ENCODE data around the gene SLC4A5. TPM values are rescaled to one million over a fixed set of nuclear protein-coding genes. Genes with fewer than 3 reads are reported as not detected.

Gene SLC4A5
- polyA plus RNA-seq, 1 donor, result 2.0 TPM

DNA sequence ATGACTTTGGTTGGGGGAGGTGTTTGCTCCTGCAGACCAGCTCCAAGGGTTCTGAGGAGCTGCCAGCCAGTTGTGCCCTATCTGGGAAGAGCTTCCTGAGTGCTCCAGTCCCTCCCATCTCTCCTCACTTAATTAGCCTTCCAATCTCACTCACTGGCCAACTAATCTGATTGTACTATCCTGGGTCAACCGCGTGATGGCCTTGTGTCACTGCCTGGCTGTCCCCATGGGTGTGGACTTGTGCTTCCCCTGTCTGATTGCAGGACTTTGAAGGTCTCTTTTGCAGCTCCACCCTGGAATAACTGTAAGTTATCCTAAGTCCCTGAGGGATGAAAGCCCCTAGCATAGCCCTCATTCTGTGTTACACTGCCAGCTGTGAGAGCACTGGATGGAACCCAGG lies 65.0 kb downstream of the SLC4A5 start:
- no peak for DNase-seq (ENCODE audit: low read depth)

- no peak for DNase-seq (ENCODE audit: low read depth)
Measured at GRCh38 chr2:74275228-74275627, 68.0 kb downstream of the SLC4A5 start.

- no peak for DNase-seq (ENCODE audit: low read depth)
Measured at GRCh38 chr2:74269667-74270066, 73.5 kb downstream of the SLC4A5 start.

GRCh38 chr2:74267068-74267467 lies 76.1 kb downstream of the SLC4A5 start:
- DNase-seq (ENCODE audit: low read depth), result no peak

DNA sequence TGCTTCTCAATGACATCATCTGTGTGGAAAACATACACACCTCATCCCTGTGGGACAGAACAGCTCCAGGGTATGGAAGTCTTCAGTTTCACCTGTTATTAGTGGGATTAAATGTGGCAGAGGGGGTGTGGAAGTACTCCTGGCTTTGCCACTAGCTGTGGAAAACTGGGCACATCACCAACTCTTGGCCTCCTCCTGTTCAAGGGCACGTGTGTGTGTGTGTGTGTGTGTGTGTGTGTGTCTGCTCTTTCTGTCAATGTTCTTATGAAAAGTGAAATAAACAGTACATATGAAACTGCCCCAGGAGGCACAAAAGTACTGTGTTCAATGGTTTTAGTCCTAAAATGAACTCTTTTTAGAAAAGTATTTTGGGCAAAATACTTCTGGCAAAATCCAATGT lies 78.9 kb downstream of the SLC4A5 start:
- no peak for DNase-seq (ENCODE audit: low read depth)

DNA sequence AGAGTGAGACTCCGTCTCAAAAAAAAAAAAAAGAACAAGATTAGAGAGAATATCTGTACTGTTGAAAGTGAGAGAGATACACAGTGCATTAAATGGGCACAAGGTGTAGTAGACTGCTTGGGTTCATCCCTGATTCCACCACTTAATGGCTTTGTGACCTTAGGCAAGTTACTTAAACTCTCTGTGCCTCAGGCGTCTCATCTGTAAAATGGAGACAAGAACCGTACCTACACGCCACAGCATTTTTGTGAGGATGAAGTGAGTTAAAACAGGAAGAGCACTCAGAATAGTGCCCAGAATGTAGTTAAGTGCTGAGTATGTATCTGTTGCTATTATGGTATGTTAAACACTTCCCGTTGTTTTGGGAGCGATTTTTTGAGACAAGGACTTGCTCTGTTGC lies 80.5 kb downstream of the SLC4A5 start:
- DNase-seq (ENCODE audit: low read depth), result no peak

DNA sequence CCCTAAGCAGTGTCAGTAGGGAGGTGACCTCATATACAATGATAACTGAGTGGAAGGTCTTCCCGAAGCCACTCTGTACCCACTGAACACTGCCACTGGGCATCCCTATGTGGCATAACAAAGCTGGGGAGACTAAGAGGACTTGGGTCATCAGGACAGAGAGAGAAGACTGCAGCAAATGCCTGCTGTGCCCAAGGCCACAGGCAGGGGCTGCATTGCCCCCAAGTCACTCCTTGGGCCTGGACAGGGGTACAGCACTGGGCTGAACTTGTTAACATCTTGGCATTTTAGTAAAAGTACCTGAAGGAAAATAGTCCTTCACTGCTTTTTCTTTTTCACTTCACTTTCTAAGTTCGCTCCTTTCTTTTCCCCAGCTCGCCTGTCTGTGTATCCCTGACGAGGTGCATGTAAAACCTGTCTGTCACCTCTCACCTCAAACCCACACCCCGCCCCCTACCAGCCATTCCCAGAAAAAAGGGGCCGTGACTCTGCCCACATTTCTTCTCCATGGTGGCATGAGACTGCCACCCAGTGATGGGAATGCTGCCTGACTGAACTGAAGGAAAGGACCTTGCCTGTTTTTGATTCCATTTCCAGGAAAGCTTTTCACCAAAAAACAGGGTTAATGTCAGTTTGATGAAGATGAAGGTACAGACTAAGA lies 81.9 kb downstream of the SLC4A5 start:
- DNase-seq (ENCODE audit: low read depth), result no peak

DNA sequence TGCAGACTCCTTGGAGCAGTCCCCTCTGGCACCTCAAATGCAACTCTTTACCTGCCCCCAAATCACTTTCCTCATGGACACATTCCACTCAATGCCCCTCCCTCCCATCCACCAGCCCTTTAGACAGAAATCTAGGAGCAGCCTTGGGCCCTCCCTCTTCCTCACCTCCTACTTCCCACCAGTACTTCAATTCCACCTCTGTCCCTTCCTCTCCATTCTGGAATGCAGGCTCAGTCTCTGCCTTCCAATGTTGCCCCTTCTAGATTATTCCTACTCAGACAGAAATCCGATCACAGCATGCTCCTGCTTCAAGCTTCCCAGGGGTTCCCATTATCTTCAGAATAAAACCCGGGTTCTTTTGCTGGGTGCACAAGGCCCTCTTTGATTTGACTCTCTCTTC lies 82.7 kb downstream of the SLC4A5 start:
- DNase-seq (ENCODE audit: low read depth), result no peak

DNA sequence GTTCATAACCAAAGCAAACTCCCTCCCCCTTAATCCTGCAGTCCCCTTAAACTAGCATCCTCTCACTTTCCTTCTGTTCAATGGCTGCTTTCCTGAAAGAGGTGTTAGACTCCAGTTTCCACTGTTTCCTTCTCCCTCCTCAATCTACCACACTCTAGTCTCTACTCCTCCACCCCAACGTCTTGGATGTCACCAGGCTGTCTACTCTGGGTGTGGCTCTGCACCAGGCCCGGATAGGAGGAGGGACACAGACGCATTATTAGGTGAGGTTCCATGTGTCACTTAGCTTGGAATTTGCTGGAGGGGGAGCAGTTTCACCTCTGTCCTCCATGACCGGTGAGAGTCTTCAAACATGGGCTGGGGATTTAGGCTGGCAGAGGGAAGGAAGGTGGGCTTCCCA lies 83.5 kb downstream of the SLC4A5 start:
- DNase-seq (ENCODE audit: low read depth), result no peak

DNA sequence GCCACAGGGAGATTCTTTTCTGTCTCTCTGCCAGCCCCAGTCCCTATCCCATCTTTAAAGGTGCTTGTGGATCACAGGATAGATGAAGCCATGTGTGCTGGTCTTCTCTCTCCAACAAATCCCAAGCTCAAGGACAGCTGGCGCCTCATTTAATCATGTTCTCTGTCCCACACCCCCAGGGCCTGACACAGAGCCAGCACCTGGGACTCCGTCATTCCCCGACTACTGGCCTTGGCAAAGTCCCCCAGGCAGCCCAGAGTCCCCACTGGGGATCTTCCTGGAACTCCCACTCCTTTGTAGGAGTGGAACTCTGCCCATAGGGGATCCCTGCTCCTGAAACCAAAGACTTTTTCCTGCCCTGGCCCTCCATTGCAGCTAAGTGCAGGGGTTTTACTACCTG lies 84.0 kb downstream of the SLC4A5 start:
- no peak for DNase-seq (ENCODE audit: low read depth)

- no peak for DNase-seq (ENCODE audit: low read depth)
Measured at GRCh38 chr2:74255660-74256213, 87.5 kb downstream of the SLC4A5 start.

GRCh38 chr2:74253971-74254310 lies 89.3 kb downstream of the SLC4A5 start:
- DNase-seq (ENCODE audit: low read depth), result no peak

GRCh38 chr2:74253306-74253970 lies 89.8 kb downstream of the SLC4A5 start:
- no peak for DNase-seq (ENCODE audit: low read depth)

GRCh38 chr2:74252862-74253261 lies 90.4 kb downstream of the SLC4A5 start:
- no peak for DNase-seq (ENCODE audit: low read depth)

DNA sequence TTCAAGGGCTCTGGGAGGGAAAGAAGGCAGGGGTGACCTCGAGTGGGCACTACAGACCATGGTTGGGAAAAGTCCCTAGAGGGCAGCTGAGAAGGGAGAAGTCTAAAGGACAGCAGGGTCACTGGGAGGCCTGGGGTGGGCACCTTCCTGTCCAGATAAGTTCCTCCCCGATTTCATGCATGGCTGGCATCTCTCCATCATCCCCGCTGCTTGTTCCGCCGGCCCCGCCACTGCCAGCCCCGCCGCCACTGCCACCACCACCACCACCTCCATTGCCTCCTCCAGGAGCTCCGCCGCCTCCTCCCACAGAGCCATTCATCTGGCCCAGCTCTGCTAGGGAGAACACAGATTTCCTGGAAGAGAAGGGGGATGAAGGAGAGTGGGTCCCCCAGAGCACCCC lies 91.2 kb downstream of the SLC4A5 start:
- DNase-seq (ENCODE audit: low read depth), result no peak

DNA sequence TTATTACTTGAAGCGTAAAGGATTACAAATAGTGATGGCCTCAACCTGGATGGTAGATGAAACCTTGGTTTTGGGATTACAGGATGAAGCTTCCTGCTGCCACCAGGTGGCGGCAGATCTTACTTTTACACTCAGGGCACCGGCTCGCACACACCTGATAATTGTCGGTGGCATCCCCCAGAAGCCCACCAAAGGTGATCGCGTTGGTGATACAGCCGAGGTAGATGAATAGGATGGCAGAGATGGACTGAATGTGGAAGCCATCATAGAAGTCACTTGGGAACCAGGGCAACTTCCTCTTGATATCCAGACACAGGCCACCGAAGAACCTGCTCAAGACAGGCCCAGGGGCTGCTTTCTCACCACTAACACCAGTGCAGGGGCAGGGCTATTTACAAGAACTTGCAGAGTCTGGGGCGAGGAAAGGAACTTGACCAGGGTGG lies 93.0 kb downstream of the SLC4A5 start:
- DNase-seq (ENCODE audit: low read depth), result no peak

- DNase-seq (ENCODE audit: low read depth), result no peak
Measured at GRCh38 chr2:74249406-74250122, 93.7 kb downstream of the SLC4A5 start.

- DNase-seq (ENCODE audit: low read depth), result no peak
Measured at GRCh38 chr2:74246496-74247195, 96.6 kb downstream of the SLC4A5 start.

- no peak for DNase-seq (ENCODE audit: low read depth)
Measured at GRCh38 chr2:74244286-74244685, 98.9 kb downstream of the SLC4A5 start.

- no peak for DNase-seq (ENCODE audit: low read depth)
Measured at GRCh38 chr2:74242354-74243071, 100.7 kb downstream of the SLC4A5 start.

- DNase-seq (ENCODE audit: low read depth), result no peak
Measured at GRCh38 chr2:74239346-74239745, 103.9 kb downstream of the SLC4A5 start.

GRCh38 chr2:74238879-74239278 lies 104.3 kb downstream of the SLC4A5 start:
- DNase-seq (ENCODE audit: low read depth), result no peak

Data from forelimb muscle (tissue), 1 donor.